ENCODE data around the gene PDE10A.

DNA sequence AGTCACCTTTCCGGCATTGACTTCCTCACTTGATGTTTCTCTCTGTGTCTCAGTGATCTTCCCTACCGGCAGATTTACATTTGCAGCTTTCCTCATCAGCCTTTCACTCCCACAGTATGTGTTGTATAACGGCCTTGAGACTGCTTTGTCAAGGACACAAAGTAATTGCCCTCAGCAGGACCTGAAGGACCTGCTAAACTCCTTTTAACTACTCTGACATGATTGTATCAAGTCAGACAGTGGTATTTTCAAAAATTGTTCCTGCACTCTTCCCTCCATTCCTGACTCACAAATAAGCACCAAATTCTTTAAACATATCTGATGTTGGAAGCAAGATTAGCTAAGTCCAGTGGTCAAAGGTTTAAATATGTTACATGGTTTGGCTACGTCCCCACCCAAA is 62.4 kb downstream of the PDE10A start:
- TF ChIP-seq, protein P1, sequence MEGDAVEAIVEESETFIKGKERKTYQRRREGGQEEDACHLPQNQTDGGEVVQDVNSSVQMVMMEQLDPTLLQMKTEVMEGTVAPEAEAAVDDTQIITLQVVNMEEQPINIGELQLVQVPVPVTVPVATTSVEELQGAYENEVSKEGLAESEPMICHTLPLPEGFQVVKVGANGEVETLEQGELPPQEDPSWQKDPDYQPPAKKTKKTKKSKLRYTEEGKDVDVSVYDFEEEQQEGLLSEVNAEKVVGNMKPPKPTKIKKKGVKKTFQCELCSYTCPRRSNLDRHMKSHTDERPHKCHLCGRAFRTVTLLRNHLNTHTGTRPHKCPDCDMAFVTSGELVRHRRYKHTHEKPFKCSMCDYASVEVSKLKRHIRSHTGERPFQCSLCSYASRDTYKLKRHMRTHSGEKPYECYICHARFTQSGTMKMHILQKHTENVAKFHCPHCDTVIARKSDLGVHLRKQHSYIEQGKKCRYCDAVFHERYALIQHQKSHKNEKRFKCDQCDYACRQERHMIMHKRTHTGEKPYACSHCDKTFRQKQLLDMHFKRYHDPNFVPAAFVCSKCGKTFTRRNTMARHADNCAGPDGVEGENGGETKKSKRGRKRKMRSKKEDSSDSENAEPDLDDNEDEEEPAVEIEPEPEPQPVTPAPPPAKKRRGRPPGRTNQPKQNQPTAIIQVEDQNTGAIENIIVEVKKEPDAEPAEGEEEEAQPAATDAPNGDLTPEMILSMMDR (conservative IDR thresholded peaks at IDR 0.05 in 1 of 2, IDR thresholded peaks at IDR 0.05 in 1 of 2; ENCODE audit: extremely low read depth in 1 of 2, insufficient read depth in 1 of 2, low read depth in 1 of 2, low read length in 2 of 2), result no peak
- no peak for TF ChIP-seq EZH2 (IDR thresholded peaks at IDR 0.05; ENCODE audit: borderline replicate concordance, low read length)
